ENCODE measurements around the gene STX3.
A peak's percentile ranks its signal among the peaks of the same experiment; 100 is the strongest.
"Not testable (repeated sequence)": the region's sequence is repeated elsewhere in the genome, so short reads cannot be mapped to it uniquely, and the experiment has no call there.

STX3 gene

DNA sequence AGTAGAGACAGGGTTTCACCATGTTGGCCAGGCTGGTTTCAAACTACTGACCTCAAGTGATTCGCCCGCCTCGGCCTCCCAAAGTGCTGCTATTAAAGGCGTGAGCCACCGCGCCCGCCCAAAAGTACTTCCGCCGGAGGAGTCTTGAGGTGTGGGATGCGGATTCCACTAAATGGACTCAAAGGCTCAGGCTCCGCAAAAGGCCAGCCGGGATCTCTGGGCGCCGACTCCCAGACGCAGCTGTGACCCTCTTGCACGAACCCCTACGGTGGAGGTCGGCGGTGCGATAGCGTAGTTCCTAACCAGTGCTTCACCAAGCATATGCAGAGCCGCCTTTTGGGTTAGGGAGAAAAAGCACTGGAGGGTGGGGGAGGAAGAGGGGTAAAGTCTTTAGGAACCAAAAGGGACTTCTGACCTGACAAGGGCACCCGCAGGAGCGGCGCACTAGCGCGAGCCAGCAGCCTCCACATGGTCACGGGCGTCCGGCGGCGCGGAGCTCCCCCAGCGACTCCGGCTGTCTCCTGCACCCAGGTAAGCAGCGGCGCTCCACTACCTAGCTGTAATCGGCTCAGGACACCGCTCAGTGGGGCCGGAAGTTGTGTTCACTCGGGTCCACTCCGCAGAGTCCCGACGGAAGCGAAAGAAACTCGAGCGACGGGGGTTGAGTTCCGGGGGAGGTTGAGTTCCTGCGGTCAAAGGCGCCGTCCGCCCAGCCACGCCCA, 55.2 kb downstream of the STX3 start, which contains the start of gene MRPL16:
Gene MRPL16, minus strand, starts transcription at position 590 of the 722 bp plus-strand sequence. Its CDS starts 120 bp downstream, at position 470.
- Histone ChIP-seq H3K9me3 (ENCODE audit: control insufficient read depth, low read length) (no peaks in the 10 kb centered on the region), H3K36me3 (ENCODE audit: control insufficient read depth, insufficient read depth, low read length) (peaks cover 32% of the 10 kb centered on the region), H3K27ac (ENCODE audit: low read depth, low read length, severe bottlenecking) (peak within 1 kb of the TSS; percentile 55), H3K4me1 (ENCODE audit: control insufficient read depth, insufficient read depth, low read length, poor library complexity, severe bottlenecking) (peaks cover 4% of the 10 kb centered on the region), H3K4me3 (ENCODE audit: extremely low read depth, insufficient read depth, low read length, poor library complexity, severe bottlenecking) (peak within 1 kb of the TSS; percentile 80)
- WGBS, 2 experiments (ENCODE audit: insufficient coverage in 2 of 2): 0% methylated on average over 29 to 48 of the region's 54 CpGs

DNA sequence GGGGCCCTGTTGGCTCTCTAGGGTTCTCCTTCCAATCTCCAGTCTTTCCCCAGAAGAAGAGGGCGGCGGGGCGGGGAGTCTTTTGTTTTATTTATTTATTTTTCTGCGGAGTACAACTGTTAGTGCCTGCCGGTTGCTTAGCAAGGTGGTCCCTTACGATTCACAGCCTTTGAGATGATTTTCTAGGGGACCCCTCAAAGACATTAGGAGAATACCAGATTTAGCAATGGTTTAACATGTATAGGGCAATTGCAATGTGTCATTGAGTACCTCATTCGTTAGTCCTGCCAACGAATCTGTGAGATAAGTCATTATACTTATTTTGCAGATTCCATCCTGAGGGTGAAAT, 55.7 kb downstream of the STX3 start:
- H3K9me3 ChIP-seq (ENCODE audit: control insufficient read depth, low read length): no peaks in the 10 kb centered on the region
- peaks cover 4% of the 10 kb centered on the region for H3K4me1 ChIP-seq (ENCODE audit: control insufficient read depth, insufficient read depth, low read length, poor library complexity, severe bottlenecking)
- H3K27ac ChIP-seq (ENCODE audit: low read depth, low read length, severe bottlenecking): no peak overlapping the region
- 25% methylated on average over 4 of the region's 8 CpGs; no CpG with 5 or more reads in 1 of the 2 experiments for WGBS, 2 experiments (ENCODE audit: insufficient coverage in 2 of 2)
- H3K36me3 ChIP-seq (ENCODE audit: control insufficient read depth, insufficient read depth, low read length): peaks cover 26% of the 10 kb centered on the region
- peak overlapping the region; percentile 80 for H3K4me3 ChIP-seq (ENCODE audit: extremely low read depth, insufficient read depth, low read length, poor library complexity, severe bottlenecking)

DNA sequence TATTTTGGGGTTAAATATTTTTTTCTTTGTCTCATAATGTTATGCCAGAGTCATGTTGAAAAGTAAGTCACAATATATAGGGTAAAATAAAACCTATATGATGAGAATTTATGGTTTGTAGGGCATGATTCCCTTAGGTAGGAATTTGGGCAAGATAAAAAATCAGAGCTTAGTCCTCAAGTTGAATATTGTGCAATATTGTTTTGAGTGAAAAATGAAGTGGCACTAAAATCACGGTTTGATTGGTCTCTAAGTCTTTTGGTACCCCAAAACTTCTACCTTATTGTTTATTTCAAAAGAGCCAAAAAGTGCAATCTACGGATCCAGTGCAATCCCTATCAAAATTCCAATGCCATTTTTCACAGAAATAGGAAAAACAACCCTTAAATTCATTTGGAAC, 57.0 kb downstream of the STX3 start:
- Histone ChIP-seq H3K9me3 (ENCODE audit: control insufficient read depth, low read length) (no peaks in the 10 kb centered on the region), H3K36me3 (ENCODE audit: control insufficient read depth, insufficient read depth, low read length) (peaks cover 15% of the 10 kb centered on the region), H3K4me1 (ENCODE audit: control insufficient read depth, insufficient read depth, low read length, poor library complexity, severe bottlenecking) (peaks cover 4% of the 10 kb centered on the region), H3K27ac (ENCODE audit: low read depth, low read length, severe bottlenecking) (no peak overlapping the region), H3K4me3 (ENCODE audit: extremely low read depth, insufficient read depth, low read length, poor library complexity, severe bottlenecking) (no peak overlapping the region)
- whole genome bisulfite sequencing, 2 experiments (ENCODE audit: insufficient coverage in 2 of 2): 88 to 100% methylated on average over 1 to 2 of the region's 2 CpGs

DNA sequence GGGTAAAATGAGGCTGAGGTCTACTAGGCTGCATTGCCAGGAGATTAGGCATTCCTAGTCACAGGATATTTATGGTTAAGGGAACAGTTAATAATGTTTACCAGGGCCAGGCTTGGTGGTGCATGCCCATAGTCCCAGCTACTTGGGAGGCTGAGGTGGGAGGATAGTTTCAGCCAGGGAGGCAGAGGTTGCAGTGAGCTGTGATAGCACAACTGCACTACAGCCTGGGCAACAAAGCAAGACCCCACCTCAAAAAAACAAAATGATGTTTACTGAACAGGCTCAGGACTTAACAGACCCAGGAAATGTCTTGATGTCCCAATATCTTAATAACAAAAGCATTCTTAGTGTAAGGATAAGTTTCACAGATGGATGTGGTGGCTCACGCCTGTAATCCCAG, 58.2 kb downstream of the STX3 start:
- H3K36me3 ChIP-seq (ENCODE audit: control insufficient read depth, insufficient read depth, low read length): peaks cover 3% of the 10 kb centered on the region
- H3K27ac ChIP-seq (ENCODE audit: low read depth, low read length, severe bottlenecking): no peak overlapping the region
- no peaks in the 10 kb centered on the region for H3K9me3 ChIP-seq (ENCODE audit: control insufficient read depth, low read length)
- peaks cover 4% of the 10 kb centered on the region for H3K4me1 ChIP-seq (ENCODE audit: control insufficient read depth, insufficient read depth, low read length, poor library complexity, severe bottlenecking)
- 100% methylated on average over 1 of the region's 1 CpG; no CpG with 5 or more reads in 1 of the 2 experiments for WGBS, 2 experiments (ENCODE audit: insufficient coverage in 2 of 2)
- no peak overlapping the region for H3K4me3 ChIP-seq (ENCODE audit: extremely low read depth, insufficient read depth, low read length, poor library complexity, severe bottlenecking)

DNA sequence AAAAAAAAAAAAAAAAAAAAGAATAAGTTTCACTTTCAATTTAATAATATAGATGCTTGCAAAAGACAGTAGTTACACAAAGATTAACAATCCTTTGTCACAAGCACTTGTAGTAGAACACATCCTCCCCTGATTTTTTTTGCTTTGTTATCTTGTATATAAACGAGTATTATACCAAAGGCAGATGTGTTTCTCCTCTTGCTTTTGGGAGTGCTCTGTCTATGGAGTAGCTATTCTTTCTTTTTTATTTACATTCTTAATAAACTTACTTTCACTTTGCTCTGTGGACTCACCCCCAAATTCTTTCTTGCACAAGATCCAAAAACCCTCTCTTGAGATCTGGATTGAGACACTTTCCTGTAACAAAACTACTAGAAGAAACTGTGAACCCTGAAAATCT, 58.8 kb downstream of the STX3 start:
- Histone ChIP-seq H3K4me1 (ENCODE audit: control insufficient read depth, insufficient read depth, low read length, poor library complexity, severe bottlenecking) (peaks cover 4% of the 10 kb centered on the region), H3K27ac (ENCODE audit: low read depth, low read length, severe bottlenecking) (no peak overlapping the region), H3K4me3 (ENCODE audit: extremely low read depth, insufficient read depth, low read length, poor library complexity, severe bottlenecking) (no peak overlapping the region), H3K36me3 (ENCODE audit: control insufficient read depth, insufficient read depth, low read length) (no peaks in the 10 kb centered on the region), H3K9me3 (ENCODE audit: control insufficient read depth, low read length) (no peaks in the 10 kb centered on the region)
- WGBS, 2 experiments (ENCODE audit: insufficient coverage in 2 of 2): no CpG with 5 or more reads among the region's 1 CpG

DNA sequence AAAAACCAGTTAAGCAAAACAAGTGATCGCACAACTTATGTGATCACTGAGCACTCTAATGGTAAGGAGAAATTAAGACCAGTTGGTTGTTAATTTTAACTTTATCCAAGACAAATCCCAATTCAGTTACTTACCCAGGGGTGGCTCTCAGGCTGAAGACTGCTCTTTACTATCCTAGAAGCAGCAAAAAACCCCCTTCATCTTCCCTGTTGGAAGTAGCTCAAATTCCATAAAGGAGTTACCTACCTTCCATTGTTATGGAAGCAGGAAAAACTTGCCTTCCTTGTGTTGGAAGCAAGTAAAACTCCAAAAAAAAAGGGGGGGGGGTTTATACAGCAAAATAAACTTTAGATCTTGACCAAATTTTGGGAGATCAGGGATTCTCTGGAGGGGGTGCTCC, 60.6 kb downstream of the STX3 start:
- Histone ChIP-seq H3K4me3 (ENCODE audit: extremely low read depth, insufficient read depth, low read length, poor library complexity, severe bottlenecking) (no peak overlapping the region), H3K36me3 (ENCODE audit: control insufficient read depth, insufficient read depth, low read length) (no peaks in the 10 kb centered on the region), H3K9me3 (ENCODE audit: control insufficient read depth, low read length) (no peaks in the 10 kb centered on the region), H3K4me1 (ENCODE audit: control insufficient read depth, insufficient read depth, low read length, poor library complexity, severe bottlenecking) (no peaks in the 10 kb centered on the region), H3K27ac (ENCODE audit: low read depth, low read length, severe bottlenecking) (no peak overlapping the region)
- no CpG with 5 or more reads among the region's 1 CpG for WGBS, 2 experiments (ENCODE audit: insufficient coverage in 2 of 2)

DNA sequence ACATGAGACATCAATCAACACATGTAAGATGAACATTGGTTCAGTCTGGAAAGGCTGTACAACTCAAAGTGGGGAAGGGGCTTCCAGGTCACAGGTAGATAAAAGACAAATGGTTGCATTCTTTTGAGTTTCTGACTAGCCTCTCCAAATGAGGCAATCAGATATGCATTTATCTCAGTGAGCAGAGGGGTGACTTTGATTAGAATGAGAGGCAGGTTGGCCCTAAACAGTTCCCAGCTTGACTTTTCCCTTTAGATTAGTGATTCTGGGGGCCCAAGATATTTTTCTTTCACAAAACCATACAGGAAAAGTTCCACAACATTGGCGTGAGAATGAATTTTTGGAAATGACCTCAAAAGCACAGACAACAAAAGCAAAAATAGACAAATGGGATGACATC, 61.3 kb downstream of the STX3 start:
- H3K4me1 ChIP-seq (ENCODE audit: control insufficient read depth, insufficient read depth, low read length, poor library complexity, severe bottlenecking); H3K36me3 ChIP-seq (ENCODE audit: control insufficient read depth, insufficient read depth, low read length); H3K27ac ChIP-seq (ENCODE audit: low read depth, low read length, severe bottlenecking); H3K4me3 ChIP-seq (ENCODE audit: extremely low read depth, insufficient read depth, low read length, poor library complexity, severe bottlenecking); H3K9me3 ChIP-seq (ENCODE audit: control insufficient read depth, low read length): not testable (repeated sequence)
- WGBS, 2 experiments (ENCODE audit: insufficient coverage in 2 of 2): no CpG with 5 or more reads among the region's 1 CpG

DNA sequence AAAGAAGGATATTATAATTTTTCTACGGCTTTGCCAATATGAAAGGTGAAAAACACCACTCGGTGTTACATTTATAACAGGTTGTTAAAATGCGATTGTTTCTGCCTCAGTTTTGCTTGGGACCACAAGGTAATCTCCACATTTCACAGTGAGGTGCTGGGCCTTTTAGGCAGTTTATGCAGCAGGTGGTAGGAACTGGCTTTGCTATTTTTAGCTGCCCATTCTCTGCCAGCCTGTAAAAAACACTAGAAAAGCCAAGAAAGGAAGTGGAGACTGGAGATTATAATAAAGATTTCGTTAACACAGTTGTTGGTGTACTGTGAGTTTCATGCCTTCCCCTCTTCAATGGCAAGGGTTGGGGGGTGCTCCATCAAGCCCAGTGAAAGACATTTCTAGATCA, 63.4 kb downstream of the STX3 start:
- no peaks in the 10 kb centered on the region for H3K36me3 ChIP-seq (ENCODE audit: control insufficient read depth, insufficient read depth, low read length)
- WGBS, 2 experiments (ENCODE audit: insufficient coverage in 2 of 2): 90% methylated on average over 3 of the region's 4 CpGs; no CpG with 5 or more reads in 1 of the 2 experiments
- no peaks in the 10 kb centered on the region for H3K4me1 ChIP-seq (ENCODE audit: control insufficient read depth, insufficient read depth, low read length, poor library complexity, severe bottlenecking)
- no peaks in the 10 kb centered on the region for H3K9me3 ChIP-seq (ENCODE audit: control insufficient read depth, low read length)
- H3K27ac ChIP-seq (ENCODE audit: low read depth, low read length, severe bottlenecking): no peak overlapping the region
- H3K4me3 ChIP-seq (ENCODE audit: extremely low read depth, insufficient read depth, low read length, poor library complexity, severe bottlenecking): no peak overlapping the region

DNA sequence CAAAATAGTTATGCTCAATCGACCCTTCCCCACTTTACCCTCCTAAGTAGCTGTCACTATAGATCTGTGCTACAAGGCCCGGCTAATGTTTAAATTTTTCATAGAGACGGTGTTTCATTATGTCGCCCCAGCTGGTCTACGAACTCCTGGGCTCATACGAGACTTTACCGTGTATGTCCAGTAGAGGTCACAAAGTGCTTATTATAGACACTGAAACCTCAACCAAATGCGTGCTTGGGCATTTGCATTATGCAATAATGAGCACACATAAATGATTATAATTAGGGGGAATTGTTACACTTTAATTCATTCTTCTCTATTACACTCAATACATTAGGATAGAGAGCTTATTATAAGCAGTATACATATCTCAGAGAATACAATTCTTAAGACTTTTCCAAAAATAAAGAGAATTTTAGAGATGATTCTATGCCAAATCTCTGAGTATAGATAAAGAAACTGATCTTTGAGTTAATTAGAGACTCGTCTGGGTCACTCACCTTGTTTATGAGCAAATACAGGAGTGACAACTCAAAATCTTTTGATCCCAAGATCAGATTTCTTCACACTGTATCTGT, 67.9 kb downstream of the STX3 start:
- Histone ChIP-seq H3K36me3 (ENCODE audit: control insufficient read depth, insufficient read depth, low read length) (no peaks in the 10 kb centered on the region), H3K4me3 (ENCODE audit: extremely low read depth, insufficient read depth, low read length, poor library complexity, severe bottlenecking) (no peak overlapping the region), H3K4me1 (ENCODE audit: control insufficient read depth, insufficient read depth, low read length, poor library complexity, severe bottlenecking) (no peaks in the 10 kb centered on the region), H3K27ac (ENCODE audit: low read depth, low read length, severe bottlenecking) (no peak overlapping the region), H3K9me3 (ENCODE audit: control insufficient read depth, low read length) (no peaks in the 10 kb centered on the region)
- WGBS, 2 experiments (ENCODE audit: insufficient coverage in 2 of 2): 59 to 64% methylated on average over 6 of the region's 9 CpGs

DNA sequence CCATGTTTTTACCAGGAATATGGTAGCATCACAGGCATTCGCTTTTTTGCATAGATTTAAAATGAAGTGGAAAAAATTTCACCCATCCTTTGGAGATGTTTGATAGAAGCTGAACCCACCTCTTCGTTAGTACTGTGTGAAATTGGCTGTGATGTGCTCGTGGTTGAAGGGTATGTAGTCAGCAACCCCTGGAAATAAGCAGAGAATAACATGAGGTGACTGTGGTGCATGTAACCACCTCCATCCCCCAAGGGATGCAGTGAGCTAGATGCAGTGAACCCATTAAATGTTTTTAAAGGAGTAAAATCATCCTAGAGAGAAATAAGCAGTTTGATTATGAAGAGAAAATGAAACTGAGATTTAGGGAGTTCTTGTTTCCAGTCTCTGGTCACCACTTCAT, 74.2 kb downstream of the STX3 start:
- WGBS, 2 experiments (ENCODE audit: insufficient coverage in 2 of 2): 73 to 95% methylated on average over 2 to 3 of the region's 3 CpGs
- no peak overlapping the region for H3K27ac ChIP-seq (ENCODE audit: low read depth, low read length, severe bottlenecking)

DNA sequence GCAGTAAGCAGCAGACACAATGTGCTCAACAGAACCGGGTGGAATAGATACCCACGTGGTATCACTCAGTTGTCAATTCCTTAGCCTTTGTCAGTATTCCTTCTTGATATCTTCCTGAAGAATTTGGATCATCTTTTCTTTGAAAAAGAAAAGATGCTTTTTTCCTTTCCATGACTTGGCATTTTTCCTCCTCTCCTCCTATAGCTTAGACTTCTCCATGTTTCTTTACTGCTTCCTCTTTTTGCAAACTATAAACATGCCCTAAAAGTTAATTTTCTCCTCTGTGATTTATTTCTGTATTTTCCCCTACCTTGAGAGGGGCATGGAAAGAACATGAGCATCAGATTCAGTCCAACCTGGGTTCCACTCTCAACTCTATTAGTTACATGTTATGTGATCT, 78.4 kb downstream of the STX3 start:
- WGBS, 2 experiments (ENCODE audit: insufficient coverage in 2 of 2): 92% methylated on average over 2 of the region's 2 CpGs; no CpG with 5 or more reads in 1 of the 2 experiments
- Histone ChIP-seq H3K36me3 (ENCODE audit: control insufficient read depth, insufficient read depth, low read length) (no peaks in the 10 kb centered on the region), H3K4me3 (ENCODE audit: extremely low read depth, insufficient read depth, low read length, poor library complexity, severe bottlenecking) (no peak overlapping the region), H3K9me3 (ENCODE audit: control insufficient read depth, low read length) (no peaks in the 10 kb centered on the region), H3K4me1 (ENCODE audit: control insufficient read depth, insufficient read depth, low read length, poor library complexity, severe bottlenecking) (no peaks in the 10 kb centered on the region), H3K27ac (ENCODE audit: low read depth, low read length, severe bottlenecking) (no peak overlapping the region)

More for the DNA sequence above, 74.2 kb downstream of the STX3 start:
- Histone ChIP-seq H3K4me3 (ENCODE audit: extremely low read depth, insufficient read depth, low read length, poor library complexity, severe bottlenecking) (no peak overlapping the region), H3K9me3 (ENCODE audit: control insufficient read depth, low read length) (no peaks in the 10 kb centered on the region), H3K4me1 (ENCODE audit: control insufficient read depth, insufficient read depth, low read length, poor library complexity, severe bottlenecking) (no peaks in the 10 kb centered on the region), H3K36me3 (ENCODE audit: control insufficient read depth, insufficient read depth, low read length) (no peaks in the 10 kb centered on the region)

Measured in mesodermal cell (in vitro differentiated cells).